Neuronal stem cell (in vitro differentiated cells): ENCODE measurements around the gene PA2G4.
A peak's percentile ranks its signal among the peaks of the same experiment; 100 is the strongest.

Experiments
- DNase-seq: peaks from one replicate; pipeline ENCODE4 v3.0.0-alpha.2; 2013; ENCODE audit warnings: low spot score
- H2AFZ ChIP-seq: one replicate; pipeline ENCODE4 v1.6.1; 2013; ENCODE audit warnings: mild to moderate bottlenecking, low read length, inconsistent platforms
- H2AK5ac ChIP-seq: 2 replicates; pipeline ENCODE4 v1.6.1; 2013; ENCODE audit warnings: low read depth, mild to moderate bottlenecking, inconsistent platforms, low read length, moderate library complexity, mixed read lengths
- H2BK120ac ChIP-seq: 2 replicates; pipeline ENCODE4 v1.6.1; 2013; ENCODE audit warnings: low read depth, mild to moderate bottlenecking, inconsistent platforms, low read length, moderate library complexity, mixed read lengths
- H2BK12ac ChIP-seq: one replicate; pipeline ENCODE4 v1.6.1; 2013; ENCODE audit warnings: low read length, inconsistent platforms
- H2BK15ac ChIP-seq: 2 replicates; pipeline ENCODE4 v1.6.1; 2013; ENCODE audit warnings: mild to moderate bottlenecking, low read length, inconsistent platforms, mixed read lengths
- H2BK5ac ChIP-seq: one replicate; pipeline ENCODE4 v1.6.1; 2013; ENCODE audit warnings: inconsistent platforms, mild to moderate bottlenecking, low read length, moderate library complexity
- H3K14ac ChIP-seq: one replicate; pipeline ENCODE4 v1.6.1; 2013; ENCODE audit warnings: low read length, inconsistent platforms
- H3K18ac ChIP-seq: 2 replicates; pipeline ENCODE4 v1.6.1; 2013; ENCODE audit warnings: low read length, inconsistent platforms
- H3K23ac ChIP-seq: 2 replicates; pipeline ENCODE4 v1.6.1; 2013; ENCODE audit warnings: low read depth, mild to moderate bottlenecking, mixed read lengths, low read length, inconsistent platforms; ENCODE audit not compliant: poor library complexity
- H3K27ac ChIP-seq: replicated peaks from 3 replicates; pipeline ENCODE4 v1.5.1; 2013; ENCODE audit warnings: low read length, inconsistent platforms
- H3K27me3 ChIP-seq, 3 experiments: 2 replicates each; pipeline ENCODE4 v1.6.1; 2013; ENCODE audit warnings: low read length in 3 of 3, mild to moderate bottlenecking in 2 of 3, inconsistent platforms in 1 of 3, low read depth in 1 of 3, mixed read lengths in 1 of 3, moderate library complexity in 1 of 3; ENCODE audit not compliant: control insufficient read depth in 3 of 3, insufficient read depth in 3 of 3
- H3K36me3 ChIP-seq, 2 donors: replicated peaks in 1 of 2; 2 replicates each; pipeline ENCODE4 v1.6.1; 2013; ENCODE audit warnings: low read length in 2 of 2; ENCODE audit not compliant: control insufficient read depth in 2 of 2, insufficient read depth in 2 of 2
- H3K4ac ChIP-seq: 2 replicates; pipeline ENCODE4 v1.6.1; 2013; ENCODE audit warnings: inconsistent platforms, mild to moderate bottlenecking, low read length, moderate library complexity
- H3K4me1 ChIP-seq, 2 donors: 1 replicate in 1 of 2; 2 replicates in 1 of 2; pipeline ENCODE4 v1.6.1; 2013; ENCODE audit warnings: low read length in 2 of 2, low read depth in 1 of 2; ENCODE audit not compliant: control insufficient read depth in 2 of 2, insufficient read depth in 1 of 2
- H3K4me2 ChIP-seq: one replicate; pipeline ENCODE4 v1.6.1; 2013; ENCODE audit warnings: mild to moderate bottlenecking, low read length, inconsistent platforms; ENCODE audit not compliant: insufficient read depth, poor library complexity, severe bottlenecking
- H3K4me3 ChIP-seq, 2 donors: 2 replicates each; pipeline ENCODE4 v1.5.1; 2013; ENCODE audit warnings: low read length in 2 of 2, mild to moderate bottlenecking in 2 of 2, inconsistent platforms in 1 of 2, moderate library complexity in 1 of 2
- H3K79me1 ChIP-seq: one replicate; pipeline ENCODE4 v1.6.1; 2013; ENCODE audit warnings: low read depth, mild to moderate bottlenecking, inconsistent platforms, low read length, moderate library complexity
- H3K9ac ChIP-seq: one replicate; pipeline ENCODE4 v1.6.1; 2013; ENCODE audit warnings: mild to moderate bottlenecking, low read depth, low read length, inconsistent platforms; ENCODE audit not compliant: poor library complexity
- H3K9me3 ChIP-seq, 2 donors: replicated peaks in 1 of 2; 2 replicates each; pipeline versions ENCODE3 to v1.6.1; 2013; ENCODE audit warnings: low read length in 2 of 2, mild to moderate bottlenecking in 2 of 2, inconsistent platforms in 1 of 2, low read depth in 1 of 2, mixed read lengths in 1 of 2, moderate library complexity in 1 of 2; ENCODE audit not compliant: control insufficient read depth in 2 of 2, insufficient read depth in 1 of 2
- H4K8ac ChIP-seq: one replicate; pipeline ENCODE4 v1.6.1; 2013; ENCODE audit warnings: low read depth, mild to moderate bottlenecking, inconsistent platforms, low read length, moderate library complexity
- H4K91ac ChIP-seq: one replicate; pipeline ENCODE4 v1.6.1; 2013; ENCODE audit warnings: low read length, low read depth, mild to moderate bottlenecking, inconsistent platforms; ENCODE audit not compliant: poor library complexity
- WGBS, 2 donors: extraction: QIAGEN DNeasy Blood & Tissue Kit; methylation state at CpG; one replicate each; pipeline ENCODE4 v1.1.7; 2013; ENCODE audit warnings: missing lambda C conversion rate in 2 of 2, mixed read lengths in 1 of 2; ENCODE audit not compliant: insufficient read length in 2 of 2, insufficient replicate concordance in 1 of 2; ENCODE audit errors: extremely low coverage in 2 of 2; 5-methylcytosine and 5-hydroxymethylcytosine counted together

Gene PA2G4

GRCh38 chr12:56118688-56119357 lies 14.5 kb downstream of the PA2G4 start:
- Histone ChIP-seq H3K27me3 (no peaks in the 10 kb centered on the region), H3K4me1 (peaks cover 6 to 16% of the 10 kb centered on the region in 2 donors), H2BK12ac (no peak overlapping the region), H3K14ac (no peak overlapping the region), H3K4ac (no peak overlapping the region), H3K36me3 (peaks cover 17 to 43% of the 10 kb centered on the region in 2 donors), H2BK15ac (no peak overlapping the region), H3K9ac (peak overlapping the region; percentile 94), H2AK5ac (no peak overlapping the region), H3K27ac (peak overlapping the region; percentile 71), H2AFZ (peak overlapping the region; percentile 84), H3K18ac (no peak overlapping the region), H2BK120ac (no peak overlapping the region), H3K79me1 (no peaks in the 10 kb centered on the region), H4K91ac (no peak overlapping the region), H3K9me3 (peaks cover 0 to 7% of the 10 kb centered on the region in 2 donors), H3K4me3 (peak overlapping the region; percentile 75 to 89), H3K23ac (no peak overlapping the region), H3K4me2 (peak overlapping the region; percentile 79), H4K8ac (no peak overlapping the region), H2BK5ac (no peak overlapping the region)
- no peak for DNase-seq
- WGBS, 2 donors: no CpG with 5 or more reads among the region's 13 CpGs

- H4K8ac ChIP-seq: no peak overlapping the region
- WGBS, 2 donors: no CpG with 5 or more reads among the region's 2 CpGs
- no peaks in the 10 kb centered on the region for H3K79me1 ChIP-seq
- no peak overlapping the region for H3K14ac ChIP-seq
- H2AK5ac ChIP-seq: no peak overlapping the region
- no peak overlapping the region for H2AFZ ChIP-seq
- no peak overlapping the region for H3K23ac ChIP-seq
- DNase-seq: peak; percentile 72
- no peak overlapping the region for H3K9ac ChIP-seq
- no peak overlapping the region for H2BK5ac ChIP-seq
- no peaks in the 10 kb centered on the region for H3K27me3 ChIP-seq
- H3K18ac ChIP-seq: no peak overlapping the region
- H3K4me1 ChIP-seq: peaks cover 6 to 16% of the 10 kb centered on the region in 2 donors
- no peak overlapping the region for H3K4me2 ChIP-seq
- H3K4ac ChIP-seq: no peak overlapping the region
- H3K36me3 ChIP-seq: peaks cover 19 to 42% of the 10 kb centered on the region in 2 donors
- H3K27ac ChIP-seq: no peak overlapping the region
- H2BK15ac ChIP-seq: no peak overlapping the region
- no peak overlapping the region for H4K91ac ChIP-seq
- H3K4me3 ChIP-seq: peak overlapping the region in 1 of 2 donors; percentile 75
- H2BK12ac ChIP-seq: no peak overlapping the region
- H3K9me3 ChIP-seq: peaks cover 0 to 7% of the 10 kb centered on the region in 2 donors
- H2BK120ac ChIP-seq: no peak overlapping the region
Observed at GRCh38 chr12:56119361-56119796, 15.0 kb downstream of the PA2G4 start.

- Histone ChIP-seq H3K36me3 (peaks cover 19 to 45% of the 10 kb centered on the region in 2 donors), H2BK12ac (no peak overlapping the region), H3K9ac (peak overlapping the region; percentile 52), H3K4ac (no peak overlapping the region), H2BK5ac (no peak overlapping the region), H2AK5ac (no peak overlapping the region), H3K18ac (no peak overlapping the region), H3K23ac (no peak overlapping the region), H2BK120ac (no peak overlapping the region), H3K4me3 (no peak overlapping the region), H4K91ac (no peak overlapping the region), H2BK15ac (no peak overlapping the region), H3K14ac (no peak overlapping the region), H4K8ac (no peak overlapping the region), H3K4me1 (peaks cover 6 to 16% of the 10 kb centered on the region in 2 donors), H3K4me2 (no peak overlapping the region), H3K79me1 (no peaks in the 10 kb centered on the region), H3K9me3 (peaks cover 0 to 2% of the 10 kb centered on the region in 2 donors), H3K27me3 (no peaks in the 10 kb centered on the region), H2AFZ (no peak overlapping the region), H3K27ac (no peak overlapping the region)
- no CpG with 5 or more reads among the region's 17 CpGs for WGBS, 2 donors
- no peak for DNase-seq
Observed at GRCh38 chr12:56120158-56120846, 15.9 kb downstream of the PA2G4 start.

GRCh38 chr12:56121204-56121870 lies 17.0 kb downstream of the PA2G4 start:
- Histone ChIP-seq H3K18ac (no peak overlapping the region), H2AK5ac (no peak overlapping the region), H4K8ac (no peak overlapping the region), H2BK5ac (no peak overlapping the region), H3K14ac (no peak overlapping the region), H3K4ac (no peak overlapping the region), H3K9ac (no peak overlapping the region), H3K79me1 (no peaks in the 10 kb centered on the region), H3K27ac (no peak overlapping the region), H3K23ac (no peak overlapping the region), H2BK120ac (no peak overlapping the region), H4K91ac (no peak overlapping the region), H3K9me3 (no peaks in the 10 kb centered on the region), H2BK15ac (no peak overlapping the region), H3K4me2 (no peak overlapping the region), H3K27me3 (no peaks in the 10 kb centered on the region), H2AFZ (no peak overlapping the region), H2BK12ac (no peak overlapping the region), H3K4me1 (peaks cover 7 to 17% of the 10 kb centered on the region in 2 donors), H3K4me3 (no peak overlapping the region), H3K36me3 (peaks cover 19 to 45% of the 10 kb centered on the region in 2 donors)
- no peak for DNase-seq
- no CpG with 5 or more reads among the region's 11 CpGs for WGBS, 2 donors
